HEK293 (cell line): Measurements from ENCODE around the gene HSPB6.

ENCODE experiments used
- BCL11A ChIP-seq: fragments of 450-650 bp; formaldehyde crosslinking; IDR thresholded peaks from 2 replicates; pipeline ENCODE4 v1.5.1; 2016; ENCODE audit warnings: low read depth, missing biosample characterization, missing genetic modification characterization
- GLI2 ChIP-seq: fragments of 450-650 bp; formaldehyde crosslinking; IDR thresholded peaks from 2 replicates; pipeline ENCODE4; 2017; ENCODE audit warnings: missing biosample characterization, missing genetic modification characterization, low read depth, borderline replicate concordance
- HOXA7 ChIP-seq: sonication (generic); formaldehyde crosslinking; IDR thresholded peaks from 2 replicates; pipeline ENCODE4 v1.8.1; 2022; ENCODE audit warnings: missing genetic modification reagents, borderline replicate concordance
- KLF10 ChIP-seq: fragments of 450-650 bp; IDR thresholded peaks from 2 replicates; pipeline ENCODE4 v1.5.1; 2018; ENCODE audit warnings: missing biosample characterization, mild to moderate bottlenecking, missing genetic modification characterization
- SCRT2 ChIP-seq: fragments of 450-650 bp; formaldehyde crosslinking; IDR thresholded peaks from 2 replicates; pipeline ENCODE4 v1.5.1; 2016; ENCODE audit warnings: missing biosample characterization, missing genetic modification characterization
- ZNF16 ChIP-seq: fragments of 450-650 bp; formaldehyde crosslinking; IDR thresholded peaks from 2 replicates; pipeline ENCODE4 v1.5.1; 2016; ENCODE audit warnings: low read depth, missing biosample characterization, missing genetic modification characterization
- ZNF175 ChIP-seq: fragments of 450-650 bp; formaldehyde crosslinking; IDR thresholded peaks from 2 replicates; pipeline ENCODE4 v1.5.1; 2016; ENCODE audit warnings: missing biosample characterization, missing genetic modification characterization
- ZNF2 ChIP-seq: fragments of 450-650 bp; formaldehyde crosslinking; IDR thresholded peaks from 2 replicates; pipeline ENCODE4 v1.5.1; 2016; ENCODE audit warnings: missing biosample characterization, missing genetic modification characterization
- ZNF214 ChIP-seq: fragments of 450-650 bp; formaldehyde crosslinking; IDR thresholded peaks from 2 replicates; pipeline ENCODE4 v1.5.1; 2017; ENCODE audit warnings: missing biosample characterization, mild to moderate bottlenecking, missing genetic modification characterization, borderline replicate concordance
- ZNF302 ChIP-seq: fragments of 450-650 bp; formaldehyde crosslinking; IDR thresholded peaks from 2 replicates; pipeline ENCODE4 v1.5.1; 2016; ENCODE audit warnings: missing biosample characterization, missing genetic modification characterization, low read depth
- ZNF354C ChIP-seq: fragments of 450-650 bp; formaldehyde crosslinking; IDR thresholded peaks from 2 replicates; pipeline ENCODE4 v1.5.1; 2016; ENCODE audit warnings: missing biosample characterization, missing genetic modification characterization, low read depth, borderline replicate concordance
- ZNF391 ChIP-seq: fragments of 450-650 bp; formaldehyde crosslinking; IDR thresholded peaks from 2 replicates; pipeline ENCODE4 v1.5.1; 2016; ENCODE audit warnings: low read depth, missing biosample characterization, missing genetic modification characterization, borderline replicate concordance
- ZNF423 ChIP-seq: fragments of 450-650 bp; formaldehyde crosslinking; IDR thresholded peaks from 2 replicates; pipeline ENCODE4 v1.5.1; 2016; ENCODE audit warnings: missing biosample characterization, missing genetic modification characterization
- ZNF48 ChIP-seq: fragments of 450-650 bp; formaldehyde crosslinking; IDR thresholded peaks from 2 replicates; pipeline ENCODE4 v1.5.1; 2016; ENCODE audit warnings: missing biosample characterization, missing genetic modification characterization
- ZNF514 ChIP-seq: fragments of 450-650 bp; formaldehyde crosslinking; IDR thresholded peaks from 2 replicates; pipeline ENCODE4 v1.5.1; 2016; ENCODE audit warnings: missing biosample characterization, missing genetic modification characterization
- ZNF548 ChIP-seq: fragments of 450-650 bp; formaldehyde crosslinking; IDR thresholded peaks from 2 replicates; pipeline ENCODE4 v1.5.1; 2016; ENCODE audit warnings: missing biosample characterization, missing genetic modification characterization
- ZNF561 ChIP-seq: fragments of 450-650 bp; IDR thresholded peaks from 2 replicates; pipeline ENCODE4 v1.5.1; 2018; ENCODE audit warnings: missing biosample characterization, missing genetic modification characterization, borderline replicate concordance
- ZNF660 ChIP-seq: fragments of 450-650 bp; IDR thresholded peaks from 2 replicates; pipeline ENCODE4 v1.5.1; 2018; ENCODE audit warnings: missing biosample characterization, mild to moderate bottlenecking, missing genetic modification characterization
- ZNF701 ChIP-seq: fragments of 450-650 bp; formaldehyde crosslinking; IDR thresholded peaks from 2 replicates; pipeline ENCODE4 v1.5.1; 2016; ENCODE audit warnings: missing biosample characterization, missing genetic modification characterization
- ZNF747 ChIP-seq: fragments of 450-650 bp; formaldehyde crosslinking; IDR thresholded peaks from 2 replicates; pipeline ENCODE4 v1.5.1; 2016; ENCODE audit warnings: missing biosample characterization, missing genetic modification characterization
- ZNF792 ChIP-seq: fragments of 450-650 bp; formaldehyde crosslinking; IDR thresholded peaks from 2 replicates; pipeline ENCODE4 v1.5.1; 2016; ENCODE audit warnings: missing biosample characterization, missing genetic modification characterization
- TF ChIP-seq, protein P1 (sequence below): fragments of 450-650 bp; formaldehyde crosslinking; IDR thresholded peaks from 2 replicates; pipeline ENCODE4 v1.5.1; 2017; ENCODE audit warnings: missing biosample characterization, missing genetic modification characterization
- TF ChIP-seq, protein P2 (sequence below): fragments of 450-650 bp; formaldehyde crosslinking; IDR thresholded peaks from 2 replicates; pipeline ENCODE4 v1.5.1; 2017; ENCODE audit warnings: missing biosample characterization, missing genetic modification characterization
- TF ChIP-seq, protein P3 (sequence below): fragments of 450-650 bp; formaldehyde crosslinking; IDR thresholded peaks from 2 replicates; pipeline ENCODE4 v1.5.1; 2016; ENCODE audit warnings: missing biosample characterization, missing genetic modification characterization
- TF ChIP-seq, protein P4 (sequence below): fragments of 450-650 bp; formaldehyde crosslinking; IDR thresholded peaks from 2 replicates; pipeline ENCODE4 v1.5.1; 2016; ENCODE audit warnings: missing biosample characterization, missing genetic modification characterization
- TF ChIP-seq, protein P5 (sequence below): fragments of 450-650 bp; formaldehyde crosslinking; IDR thresholded peaks from 2 replicates; pipeline ENCODE4 v1.5.1; 2016; ENCODE audit warnings: missing biosample characterization, missing genetic modification characterization
- TF ChIP-seq, protein P6 (sequence below): fragments of 450-650 bp; formaldehyde crosslinking; IDR thresholded peaks from 2 replicates; pipeline ENCODE4 v1.5.1; 2017; ENCODE audit warnings: missing biosample characterization, missing genetic modification characterization
- TF ChIP-seq, protein P7 (sequence below): fragments of 450-650 bp; formaldehyde crosslinking; IDR thresholded peaks from 2 replicates; pipeline ENCODE4 v1.5.1; 2016; ENCODE audit warnings: missing biosample characterization, missing genetic modification characterization, low read depth

The HSPB6 gene

DNA sequence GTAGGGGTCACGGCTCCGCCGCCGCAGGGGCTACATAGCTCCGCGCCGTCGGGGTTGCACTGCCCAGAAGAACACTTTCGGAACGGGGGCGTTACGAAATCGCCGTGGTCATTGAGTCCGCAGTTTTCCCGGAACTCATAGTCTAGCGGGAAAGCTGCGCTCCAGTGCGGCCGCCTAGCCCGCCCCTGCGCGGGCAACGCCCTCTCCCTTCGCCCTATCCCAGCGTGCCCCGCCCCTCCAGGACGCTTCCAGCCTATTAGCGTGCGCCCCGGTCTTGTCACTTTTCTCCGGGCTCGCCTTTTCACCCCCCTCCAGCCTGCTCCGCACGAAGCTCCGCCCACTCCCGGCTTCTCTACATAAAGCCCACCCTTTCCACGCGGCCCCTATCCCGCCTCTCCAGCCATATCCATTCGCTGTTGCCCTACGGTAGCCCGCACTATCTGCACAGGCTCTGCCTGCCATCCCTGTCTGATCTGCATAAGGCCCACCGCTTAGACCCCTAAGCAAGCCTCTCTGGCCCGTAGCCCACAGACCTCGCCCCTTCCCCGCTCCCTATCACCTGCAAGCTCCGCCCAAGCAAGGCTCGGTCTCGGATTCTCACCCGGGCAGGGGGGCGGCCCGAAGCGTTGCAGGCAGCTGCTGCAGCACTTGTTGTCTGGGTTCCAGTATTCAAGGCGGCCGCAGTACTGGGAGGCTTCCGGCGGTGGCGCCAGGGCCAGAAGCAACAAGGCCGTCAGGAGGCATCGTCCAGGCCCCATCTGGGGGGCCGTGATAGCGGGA lies 16.2 kb downstream of the HSPB6 start (continued):
- TF ChIP-seq ZNF175 (tag by site-specific recombination) (no peak), ZNF701 (tag by site-specific recombination) (no peak), ZNF302 (tag by site-specific recombination) (no peak), ZNF2 (tag by site-specific recombination) (peak; percentile 97), ZNF660 (tag by site-specific recombination) (peak; percentile 30), ZNF548 (tag by site-specific recombination) (no peak; the same call in 1 of the 2 replicates), ZNF561 (peak; percentile 91), HOXA7 (no peak), ZNF423 (tag by site-specific recombination) (no peak), KLF10 (tag by site-specific recombination) (peak; percentile 99), ZNF354C (tag by site-specific recombination) (no peak), SCRT2 (tag by site-specific recombination) (peak; percentile 100), GLI2 (tag by site-specific recombination) (no peak), ZNF747 (tag by site-specific recombination) (no peak), ZNF48 (tag by site-specific recombination) (no peak), BCL11A (tag by site-specific recombination) (no peak; the same call in 1 of the 2 replicates), ZNF16 (tag by site-specific recombination) (no peak), ZNF514 (no peak), ZNF214 (no peak), ZNF792 (tag by site-specific recombination) (no peak), ZNF391 (tag by site-specific recombination) (peak; percentile 88; the same call in 1 of the 2 replicates)
- TF ChIP-seq, protein P1, sequence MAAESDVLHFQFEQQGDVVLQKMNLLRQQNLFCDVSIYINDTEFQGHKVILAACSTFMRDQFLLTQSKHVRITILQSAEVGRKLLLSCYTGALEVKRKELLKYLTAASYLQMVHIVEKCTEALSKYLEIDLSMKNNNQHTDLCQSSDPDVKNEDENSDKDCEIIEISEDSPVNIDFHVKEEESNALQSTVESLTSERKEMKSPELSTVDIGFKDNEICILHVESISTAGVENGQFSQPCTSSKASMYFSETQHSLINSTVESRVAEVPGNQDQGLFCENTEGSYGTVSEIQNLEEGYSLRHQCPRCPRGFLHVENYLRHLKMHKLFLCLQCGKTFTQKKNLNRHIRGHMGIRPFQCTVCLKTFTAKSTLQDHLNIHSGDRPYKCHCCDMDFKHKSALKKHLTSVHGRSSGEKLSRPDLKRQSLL (tag by site-specific recombination), result 0 out of 2 replicates have a peak, but pooled peaks have one; percentile 14
- TF ChIP-seq, protein P2, sequence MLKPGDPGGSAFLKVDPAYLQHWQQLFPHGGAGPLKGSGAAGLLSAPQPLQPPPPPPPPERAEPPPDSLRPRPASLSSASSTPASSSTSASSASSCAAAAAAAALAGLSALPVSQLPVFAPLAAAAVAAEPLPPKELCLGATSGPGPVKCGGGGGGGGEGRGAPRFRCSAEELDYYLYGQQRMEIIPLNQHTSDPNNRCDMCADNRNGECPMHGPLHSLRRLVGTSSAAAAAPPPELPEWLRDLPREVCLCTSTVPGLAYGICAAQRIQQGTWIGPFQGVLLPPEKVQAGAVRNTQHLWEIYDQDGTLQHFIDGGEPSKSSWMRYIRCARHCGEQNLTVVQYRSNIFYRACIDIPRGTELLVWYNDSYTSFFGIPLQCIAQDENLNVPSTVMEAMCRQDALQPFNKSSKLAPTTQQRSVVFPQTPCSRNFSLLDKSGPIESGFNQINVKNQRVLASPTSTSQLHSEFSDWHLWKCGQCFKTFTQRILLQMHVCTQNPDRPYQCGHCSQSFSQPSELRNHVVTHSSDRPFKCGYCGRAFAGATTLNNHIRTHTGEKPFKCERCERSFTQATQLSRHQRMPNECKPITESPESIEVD (tag by site-specific recombination), result no peak
- TF ChIP-seq, protein P3, sequence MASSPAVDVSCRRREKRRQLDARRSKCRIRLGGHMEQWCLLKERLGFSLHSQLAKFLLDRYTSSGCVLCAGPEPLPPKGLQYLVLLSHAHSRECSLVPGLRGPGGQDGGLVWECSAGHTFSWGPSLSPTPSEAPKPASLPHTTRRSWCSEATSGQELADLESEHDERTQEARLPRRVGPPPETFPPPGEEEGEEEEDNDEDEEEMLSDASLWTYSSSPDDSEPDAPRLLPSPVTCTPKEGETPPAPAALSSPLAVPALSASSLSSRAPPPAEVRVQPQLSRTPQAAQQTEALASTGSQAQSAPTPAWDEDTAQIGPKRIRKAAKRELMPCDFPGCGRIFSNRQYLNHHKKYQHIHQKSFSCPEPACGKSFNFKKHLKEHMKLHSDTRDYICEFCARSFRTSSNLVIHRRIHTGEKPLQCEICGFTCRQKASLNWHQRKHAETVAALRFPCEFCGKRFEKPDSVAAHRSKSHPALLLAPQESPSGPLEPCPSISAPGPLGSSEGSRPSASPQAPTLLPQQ (tag by site-specific recombination), result peak; percentile 77; the same call in 1 of the 2 replicates
- TF ChIP-seq, protein P4, sequence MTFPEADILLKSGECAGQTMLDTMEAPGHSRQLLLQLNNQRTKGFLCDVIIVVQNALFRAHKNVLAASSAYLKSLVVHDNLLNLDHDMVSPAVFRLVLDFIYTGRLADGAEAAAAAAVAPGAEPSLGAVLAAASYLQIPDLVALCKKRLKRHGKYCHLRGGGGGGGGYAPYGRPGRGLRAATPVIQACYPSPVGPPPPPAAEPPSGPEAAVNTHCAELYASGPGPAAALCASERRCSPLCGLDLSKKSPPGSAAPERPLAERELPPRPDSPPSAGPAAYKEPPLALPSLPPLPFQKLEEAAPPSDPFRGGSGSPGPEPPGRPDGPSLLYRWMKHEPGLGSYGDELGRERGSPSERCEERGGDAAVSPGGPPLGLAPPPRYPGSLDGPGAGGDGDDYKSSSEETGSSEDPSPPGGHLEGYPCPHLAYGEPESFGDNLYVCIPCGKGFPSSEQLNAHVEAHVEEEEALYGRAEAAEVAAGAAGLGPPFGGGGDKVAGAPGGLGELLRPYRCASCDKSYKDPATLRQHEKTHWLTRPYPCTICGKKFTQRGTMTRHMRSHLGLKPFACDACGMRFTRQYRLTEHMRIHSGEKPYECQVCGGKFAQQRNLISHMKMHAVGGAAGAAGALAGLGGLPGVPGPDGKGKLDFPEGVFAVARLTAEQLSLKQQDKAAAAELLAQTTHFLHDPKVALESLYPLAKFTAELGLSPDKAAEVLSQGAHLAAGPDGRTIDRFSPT, result peak; percentile 59; the same call in 1 of the 2 replicates
- TF ChIP-seq, protein P5, sequence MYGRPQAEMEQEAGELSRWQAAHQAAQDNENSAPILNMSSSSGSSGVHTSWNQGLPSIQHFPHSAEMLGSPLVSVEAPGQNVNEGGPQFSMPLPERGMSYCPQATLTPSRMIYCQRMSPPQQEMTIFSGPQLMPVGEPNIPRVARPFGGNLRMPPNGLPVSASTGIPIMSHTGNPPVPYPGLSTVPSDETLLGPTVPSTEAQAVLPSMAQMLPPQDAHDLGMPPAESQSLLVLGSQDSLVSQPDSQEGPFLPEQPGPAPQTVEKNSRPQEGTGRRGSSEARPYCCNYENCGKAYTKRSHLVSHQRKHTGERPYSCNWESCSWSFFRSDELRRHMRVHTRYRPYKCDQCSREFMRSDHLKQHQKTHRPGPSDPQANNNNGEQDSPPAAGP (tag by site-specific recombination), result peak; percentile 43; the same call in 1 of the 2 replicates
- TF ChIP-seq, protein P6, sequence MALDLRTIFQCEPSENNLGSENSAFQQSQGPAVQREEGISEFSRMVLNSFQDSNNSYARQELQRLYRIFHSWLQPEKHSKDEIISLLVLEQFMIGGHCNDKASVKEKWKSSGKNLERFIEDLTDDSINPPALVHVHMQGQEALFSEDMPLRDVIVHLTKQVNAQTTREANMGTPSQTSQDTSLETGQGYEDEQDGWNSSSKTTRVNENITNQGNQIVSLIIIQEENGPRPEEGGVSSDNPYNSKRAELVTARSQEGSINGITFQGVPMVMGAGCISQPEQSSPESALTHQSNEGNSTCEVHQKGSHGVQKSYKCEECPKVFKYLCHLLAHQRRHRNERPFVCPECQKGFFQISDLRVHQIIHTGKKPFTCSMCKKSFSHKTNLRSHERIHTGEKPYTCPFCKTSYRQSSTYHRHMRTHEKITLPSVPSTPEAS, result no peak
- TF ChIP-seq, protein P7, sequence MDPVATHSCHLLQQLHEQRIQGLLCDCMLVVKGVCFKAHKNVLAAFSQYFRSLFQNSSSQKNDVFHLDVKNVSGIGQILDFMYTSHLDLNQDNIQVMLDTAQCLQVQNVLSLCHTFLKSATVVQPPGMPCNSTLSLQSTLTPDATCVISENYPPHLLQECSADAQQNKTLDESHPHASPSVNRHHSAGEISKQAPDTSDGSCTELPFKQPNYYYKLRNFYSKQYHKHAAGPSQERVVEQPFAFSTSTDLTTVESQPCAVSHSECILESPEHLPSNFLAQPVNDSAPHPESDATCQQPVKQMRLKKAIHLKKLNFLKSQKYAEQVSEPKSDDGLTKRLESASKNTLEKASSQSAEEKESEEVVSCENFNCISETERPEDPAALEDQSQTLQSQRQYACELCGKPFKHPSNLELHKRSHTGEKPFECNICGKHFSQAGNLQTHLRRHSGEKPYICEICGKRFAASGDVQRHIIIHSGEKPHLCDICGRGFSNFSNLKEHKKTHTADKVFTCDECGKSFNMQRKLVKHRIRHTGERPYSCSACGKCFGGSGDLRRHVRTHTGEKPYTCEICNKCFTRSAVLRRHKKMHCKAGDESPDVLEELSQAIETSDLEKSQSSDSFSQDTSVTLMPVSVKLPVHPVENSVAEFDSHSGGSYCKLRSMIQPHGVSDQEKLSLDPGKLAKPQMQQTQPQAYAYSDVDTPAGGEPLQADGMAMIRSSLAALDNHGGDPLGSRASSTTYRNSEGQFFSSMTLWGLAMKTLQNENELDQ (tag by site-specific recombination), result no peak
